Choroid plexus epithelial cell (primary cell): ENCODE measurements around the gene ISL2.

ENCODE experiments used
- DNase-seq: peaks from one replicate; pipeline ENCODE4 v3.0.0-alpha.2; 2010; ENCODE audit warnings: low read depth
- H3K4me3 ChIP-seq: 2 replicates; pipeline ENCODE4 v1.5.1; 2011; ENCODE audit warnings: low read depth, mild to moderate bottlenecking, control low read depth, low read length, moderate library complexity
- TF ChIP-seq, protein P1 (sequence below): conservative IDR thresholded peaks from 2 replicates; pipeline ENCODE4 v1.5.1; 2011; ENCODE audit warnings: low read depth, mild to moderate bottlenecking, control low read depth, inconsistent platforms, low read length, moderate library complexity

The ISL2 gene

DNA sequence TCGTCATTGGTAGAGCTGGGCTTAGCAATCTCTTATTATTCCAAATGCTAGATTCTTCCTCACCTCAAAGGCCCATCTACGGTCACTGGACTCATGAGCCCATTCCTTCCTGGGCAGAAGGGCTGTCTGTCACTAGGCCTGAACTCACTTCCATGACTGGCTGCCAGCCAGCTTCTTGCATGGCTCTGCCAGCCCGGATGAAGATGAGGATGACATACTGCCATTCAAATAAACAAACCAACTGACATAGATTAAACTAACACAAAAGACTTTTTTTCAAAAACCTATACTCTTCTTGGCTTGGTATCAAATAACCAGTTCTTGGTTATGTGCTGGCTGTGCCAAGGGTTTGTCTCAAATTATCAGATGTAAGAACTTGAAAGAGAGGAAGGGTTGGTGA is 23.8 kb downstream of the ISL2 start:
- no peak overlapping the region for H3K4me3 ChIP-seq
- TF ChIP-seq, protein P1, sequence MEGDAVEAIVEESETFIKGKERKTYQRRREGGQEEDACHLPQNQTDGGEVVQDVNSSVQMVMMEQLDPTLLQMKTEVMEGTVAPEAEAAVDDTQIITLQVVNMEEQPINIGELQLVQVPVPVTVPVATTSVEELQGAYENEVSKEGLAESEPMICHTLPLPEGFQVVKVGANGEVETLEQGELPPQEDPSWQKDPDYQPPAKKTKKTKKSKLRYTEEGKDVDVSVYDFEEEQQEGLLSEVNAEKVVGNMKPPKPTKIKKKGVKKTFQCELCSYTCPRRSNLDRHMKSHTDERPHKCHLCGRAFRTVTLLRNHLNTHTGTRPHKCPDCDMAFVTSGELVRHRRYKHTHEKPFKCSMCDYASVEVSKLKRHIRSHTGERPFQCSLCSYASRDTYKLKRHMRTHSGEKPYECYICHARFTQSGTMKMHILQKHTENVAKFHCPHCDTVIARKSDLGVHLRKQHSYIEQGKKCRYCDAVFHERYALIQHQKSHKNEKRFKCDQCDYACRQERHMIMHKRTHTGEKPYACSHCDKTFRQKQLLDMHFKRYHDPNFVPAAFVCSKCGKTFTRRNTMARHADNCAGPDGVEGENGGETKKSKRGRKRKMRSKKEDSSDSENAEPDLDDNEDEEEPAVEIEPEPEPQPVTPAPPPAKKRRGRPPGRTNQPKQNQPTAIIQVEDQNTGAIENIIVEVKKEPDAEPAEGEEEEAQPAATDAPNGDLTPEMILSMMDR: no peak
- no peak for DNase-seq

DNA sequence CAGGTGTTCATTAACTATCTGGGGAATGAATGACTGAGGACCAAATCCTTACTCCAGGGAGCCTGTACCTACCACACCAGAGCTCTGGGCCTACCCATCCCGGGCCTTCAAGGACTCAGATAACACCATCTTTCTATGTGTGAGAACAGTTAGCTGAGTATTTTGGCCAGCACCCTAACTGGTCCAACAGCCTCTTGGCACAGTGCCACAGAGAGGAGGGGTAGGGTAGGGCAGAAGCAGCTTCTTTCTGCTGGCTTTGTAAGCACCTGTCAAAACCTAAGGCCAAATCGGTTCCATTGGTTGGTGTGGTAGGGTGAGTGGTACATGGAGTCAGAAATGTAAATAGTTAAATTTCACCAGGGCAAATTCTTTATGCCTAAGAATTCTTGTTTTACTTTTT is 26.7 kb downstream of the ISL2 start:
- DNase-seq: no peak
- no peak overlapping the region for H3K4me3 ChIP-seq
- TF ChIP-seq, protein P1: no peak

DNA sequence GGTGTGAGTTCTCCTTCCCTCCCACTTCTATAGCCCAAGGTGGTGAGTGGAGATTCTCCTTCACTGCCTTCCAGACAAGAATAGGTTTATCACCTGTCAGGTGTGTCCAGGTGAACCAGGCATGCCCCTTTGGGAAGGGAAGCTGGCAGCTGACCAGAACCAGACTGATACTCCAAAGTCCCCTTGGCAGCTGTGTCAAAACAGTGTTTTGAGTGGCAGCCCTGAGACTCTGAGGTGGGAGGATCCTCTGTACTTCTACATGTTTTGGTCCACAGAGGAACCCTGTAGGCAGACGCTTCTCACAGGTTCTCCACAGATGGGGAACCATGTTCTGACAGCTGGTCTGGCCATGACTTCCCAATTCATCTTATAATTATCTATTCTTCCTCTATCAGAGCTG is 30.1 kb downstream of the ISL2 start:
- no peak overlapping the region for H3K4me3 ChIP-seq
- TF ChIP-seq, protein P1: no peak
- DNase-seq: no peak

DNA sequence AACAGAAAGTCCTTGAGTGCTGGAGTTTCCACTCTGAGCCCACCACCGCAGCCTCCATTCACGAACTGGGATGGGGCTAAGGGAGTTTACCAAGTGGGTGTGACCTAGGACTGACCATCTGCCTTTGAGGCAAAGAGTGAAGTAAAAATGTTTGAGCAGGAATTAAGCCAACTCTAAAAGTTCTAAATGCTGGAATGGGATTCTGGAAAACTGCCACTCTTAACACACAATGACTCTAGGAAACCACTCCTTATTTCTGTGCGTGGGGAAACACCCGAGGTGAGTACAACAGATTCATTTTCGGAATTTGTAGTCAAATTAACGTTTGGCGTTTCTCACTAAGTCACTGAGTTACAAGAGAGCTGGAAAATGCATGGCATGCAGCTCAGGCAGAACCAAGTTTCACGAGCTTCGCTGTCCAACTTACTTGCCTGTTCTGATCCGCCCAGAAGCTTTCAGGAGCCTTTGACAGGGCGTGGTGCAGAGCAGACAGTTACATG is 31.6 kb downstream of the ISL2 start:
- no peak for DNase-seq
- TF ChIP-seq, protein P1: no peak
- no peak overlapping the region for H3K4me3 ChIP-seq

DNA sequence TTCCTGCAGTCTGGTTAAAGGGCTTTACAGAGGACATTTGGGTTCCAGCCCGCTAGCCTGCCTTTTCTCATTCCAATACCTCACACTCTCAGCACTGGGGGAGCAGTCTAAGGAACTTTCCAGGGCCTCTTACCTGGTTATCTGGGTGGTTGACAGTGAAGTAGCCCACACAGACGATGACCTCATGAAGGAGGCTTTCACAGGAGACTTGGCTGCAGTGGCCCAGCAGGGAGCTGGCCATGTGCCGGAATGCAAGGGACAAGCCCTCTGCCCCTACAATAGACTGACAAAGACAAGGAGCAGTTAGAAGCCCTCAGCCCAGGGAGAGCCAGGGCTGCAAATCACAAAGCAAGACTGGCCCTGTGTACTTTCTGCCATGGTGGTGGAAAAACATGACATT is 39.5 kb downstream of the ISL2 start:
- DNase-seq: peak; percentile 26
- H3K4me3 ChIP-seq: no peak overlapping the region
- TF ChIP-seq, protein P1: no peak

DNA sequence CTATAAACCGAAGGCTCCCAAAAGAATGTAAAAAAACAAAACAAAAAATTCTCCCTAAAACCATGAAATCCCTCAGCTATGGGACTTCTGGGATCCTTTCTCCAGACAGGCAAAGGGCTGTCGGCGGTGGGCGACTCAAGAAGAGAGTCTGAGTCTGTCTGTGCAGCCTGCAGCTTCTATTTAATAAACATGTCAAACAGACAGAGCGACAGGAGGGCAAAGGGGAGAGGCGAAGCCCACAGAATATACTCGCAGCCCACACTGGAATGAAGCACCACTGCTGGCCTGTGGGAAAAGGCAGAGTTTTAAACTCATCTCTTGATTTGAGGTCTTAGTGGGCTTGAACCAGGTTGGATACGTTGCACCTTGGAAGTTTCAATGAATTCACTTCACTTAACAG is 40.2 kb downstream of the ISL2 start:
- no peak overlapping the region for H3K4me3 ChIP-seq
- DNase-seq: no peak
- TF ChIP-seq, protein P1: no peak

DNA sequence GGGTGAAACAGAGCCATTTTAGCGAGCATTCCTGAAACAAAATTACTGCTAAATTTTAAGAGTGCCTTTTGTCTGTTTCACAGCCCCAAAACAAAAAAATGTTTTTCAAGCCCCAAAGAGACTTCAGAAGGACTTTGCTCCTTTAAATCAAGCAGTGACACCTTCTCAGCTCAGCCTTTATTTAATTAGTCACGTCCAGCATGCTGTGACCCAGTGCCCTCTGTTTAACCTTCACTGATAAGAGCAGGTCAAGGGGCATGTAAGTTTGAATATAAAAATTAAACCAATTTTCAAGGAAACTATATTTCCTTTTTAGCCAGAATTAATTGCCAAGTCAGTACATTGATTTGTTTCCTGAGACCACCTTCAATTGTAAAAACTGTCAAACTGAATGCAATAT is 40.6 kb downstream of the ISL2 start:
- TF ChIP-seq, protein P1: no peak
- no peak overlapping the region for H3K4me3 ChIP-seq
- no peak for DNase-seq
